ENCODE data around the gene EPHB3. TPM values are rescaled to one million over a fixed set of nuclear protein-coding genes. Genes with fewer than 3 reads are reported as not detected.

The EPHB3 gene
- total and polyA plus RNA-seq, 2 of the 4 experiments (the other 2 are of a cell fraction), result 0.72 to 2.9 TPM

- dilution Hi-C loops (cut with HindIII; ENCODE audit: low sequenced_read_pairs, unreplicated experiment) (no loop called here), in situ Hi-C loops (cut with MboI; ENCODE audit: low sequenced_read_pairs) (no loop called here), intact Hi-C loops (cut with micrococcal nuclease) (no loop called here)
- peaks cover 2% of the 10 kb centered on the region; the same call in 1 of the 2 replicates for H3K9me1 ChIP-seq (ENCODE audit: insufficient read depth, low read length)
- H4K91ac ChIP-seq (ENCODE audit: insufficient read depth, low read depth, low read length), result no peak overlapping the region
- no peak overlapping the region for H2AFZ ChIP-seq (replicated peaks; ENCODE audit: low read length, poor library complexity)
- TF ChIP-seq POLR2A (IDR thresholded peaks at IDR 0.05; ENCODE audit: low read depth, low read length) (no peak), MAFK (IDR thresholded peaks at IDR 0.05; ENCODE audit: low read depth, low read length) (no peak), CEBPB (IDR thresholded peaks at IDR 0.05; ENCODE audit: low read depth, low read length) (no peak), BHLHE40 (IDR thresholded peaks at IDR 0.05; ENCODE audit: low read depth, low read length) (no peak), USF2 (IDR thresholded peaks at IDR 0.05; ENCODE audit: low read depth, low read length) (no peak), CTCF (conservative IDR thresholded peaks at IDR 0.05; ENCODE audit: low read depth, low read length) (no peak), RCOR1 (IDR thresholded peaks at IDR 0.05; ENCODE audit: insufficient replicate concordance, low read length) (no peak), RFX5 (IDR thresholded peaks at IDR 0.05; ENCODE audit: low read depth, low read length) (no peak), MXI1 (IDR thresholded peaks at IDR 0.05; ENCODE audit: borderline replicate concordance, low read depth, low read length) (no peak), CHD1 (IDR thresholded peaks at IDR 0.05; ENCODE audit: low read depth, low read length) (no peak), ELK1 (IDR thresholded peaks at IDR 0.05; ENCODE audit: borderline replicate concordance, low read depth, low read length) (no peak), FOS (IDR thresholded peaks at IDR 0.05; ENCODE audit: low read depth, low read length) (no peak), RAD21 (IDR thresholded peaks at IDR 0.05; ENCODE audit: low read length) (no peak)
- H3K27ac ChIP-seq (ENCODE audit: insufficient read depth, low read length), result no peak overlapping the region
- H3K4me2 ChIP-seq (ENCODE audit: low read depth, low read length), result no peak overlapping the region
- no peak overlapping the region for H2BK20ac ChIP-seq (ENCODE audit: low read depth, low read length)
- H2AK9ac ChIP-seq (replicated peaks; ENCODE audit: low read depth, low read length, poor library complexity), result no peak overlapping the region
- H2BK5ac ChIP-seq (ENCODE audit: low read depth, low read length, poor library complexity, severe bottlenecking), result no peak overlapping the region
- H2BK120ac ChIP-seq (ENCODE audit: low read depth, low read length), result no peak overlapping the region
- H2AK5ac ChIP-seq (ENCODE audit: low read depth, low read length), result no peak overlapping the region
- no peak overlapping the region for H4K8ac ChIP-seq (ENCODE audit: low read depth in 2 of 2, low read length in 2 of 2)
- WGBS, 2 experiments (ENCODE audit: extremely low coverage in 2 of 2, insufficient read length in 1 of 2), result 28% methylated on average over 6 of the region's 14 CpGs; no CpG with 5 or more reads in 1 of the 2 experiments
- no peak overlapping the region for H3K4me3 ChIP-seq (ENCODE audit: insufficient read depth, low read depth, low read length)
- BruUV-seq (replicated peaks), result no TSS peak
- H3K79me1 ChIP-seq (ENCODE audit: low read depth in 1 of 2, low read length in 2 of 2), result no peaks in the 10 kb centered on the region
- no peaks in the 10 kb centered on the region; the same call in 1 of the 2 replicates for H3K4me1 ChIP-seq (ENCODE audit: control insufficient read depth, insufficient read depth, low read length)
- ChIA-PET CTCF (no interaction called here), POLR2A (ENCODE audit: unreplicated experiment) (no interaction called here)
- no peaks in the 10 kb centered on the region for H3K36me3 ChIP-seq (ENCODE audit: control insufficient read depth, insufficient read depth, low read length)
- H3K18ac ChIP-seq (ENCODE audit: low read depth, low read length), result no peak overlapping the region
- H3K9me3 ChIP-seq (ENCODE audit: control insufficient read depth, insufficient read depth, low read length), result peaks cover 3% of the 10 kb centered on the region; the same call in 1 of the 2 replicates
- DNase-seq (no peak), ATAC-seq (ENCODE audit: low read depth) (no peak; the same call in 1 of the 2 replicates)
- H2BK15ac ChIP-seq (ENCODE audit: low read depth, low read length), result no peak overlapping the region
- no peaks in the 10 kb centered on the region for H4K20me1 ChIP-seq (ENCODE audit: insufficient read depth, low read length)
- H3K23ac ChIP-seq (ENCODE audit: low read depth, low read length), result no peak overlapping the region
- H4K5ac ChIP-seq (ENCODE audit: low read depth, low read length), result no peak overlapping the region
- H3K9ac ChIP-seq (ENCODE audit: low read depth, low read length), result no peak overlapping the region
- no peak overlapping the region for H3K14ac ChIP-seq (replicated peaks; ENCODE audit: low read depth, low read length)
- H3K4ac ChIP-seq (ENCODE audit: low read depth, low read length), result no peak overlapping the region
- peaks cover 61% of the 10 kb centered on the region for H3K27me3 ChIP-seq (ENCODE audit: control insufficient read depth, insufficient read depth, low read length)
- no peak overlapping the region for H3K56ac ChIP-seq (ENCODE audit: extremely low read depth, insufficient read depth, low read length)
Observed at GRCh38 chr3:184602372-184603150, 41.0 kb downstream of the EPHB3 start.
